HK-2 (cell line): ENCODE data around the gene SURF4.

Experiments used
- DNase-seq: peaks from one replicate; pipeline ENCODE4 v3.0.0-alpha.2; 2018; ENCODE audit not compliant: unreplicated experiment

The SURF4 gene

GRCh38 chr9:133352635-133353340 is 23.1 kb downstream of the SURF4 start:
- no peak for DNase-seq

- DNase-seq: peak; percentile 69
Observed at GRCh38 chr9:133351908-133352634, 23.8 kb downstream of the SURF4 start.

GRCh38 chr9:133351526-133351907 is 24.3 kb downstream of the SURF4 start:
- DNase-seq: no peak

- DNase-seq: no peak
Observed at GRCh38 chr9:133349965-133350616, 25.8 kb downstream of the SURF4 start.

- no peak for DNase-seq
Observed at GRCh38 chr9:133348718-133349573, 26.9 kb downstream of the SURF4 start.

- peak; percentile 92 for DNase-seq
Observed at GRCh38 chr9:133347985-133348717, 27.7 kb downstream of the SURF4 start, which contains the start of the genes MED22 and RPL7A. Gene MED22 (minus strand): TSS chr9:133348131. CDS start chr9:133346662, 1,469 bp downstream. Gene RPL7A (plus strand): TSS chr9:133348218. CDS start chr9:133348244, 26 bp downstream.

GRCh38 chr9:133347515-133347984 is 28.3 kb downstream of the SURF4 start:
- peak; percentile 51 for DNase-seq

GRCh38 chr9:133346021-133346785 is 29.7 kb downstream of the SURF4 start:
- DNase-seq: no peak

GRCh38 chr9:133345596-133345995 is 30.3 kb downstream of the SURF4 start:
- DNase-seq: no peak

GRCh38 chr9:133344979-133345378 is 30.9 kb downstream of the SURF4 start:
- DNase-seq: no peak

- DNase-seq: no peak
Observed at GRCh38 chr9:133344071-133344470, 31.8 kb downstream of the SURF4 start.

- DNase-seq: no peak
Observed at GRCh38 chr9:133342570-133342969, 33.3 kb downstream of the SURF4 start.

GRCh38 chr9:133342069-133342406 is 33.8 kb downstream of the SURF4 start:
- DNase-seq: no peak

- DNase-seq: no peak
Observed at GRCh38 chr9:133341369-133342068, 34.3 kb downstream of the SURF4 start.

GRCh38 chr9:133340916-133341315 is 34.9 kb downstream of the SURF4 start:
- DNase-seq: no peak

- DNase-seq: no peak
Observed at GRCh38 chr9:133340256-133340655, 35.6 kb downstream of the SURF4 start.

GRCh38 chr9:133339641-133340040 is 36.2 kb downstream of the SURF4 start:
- DNase-seq: no peak

GRCh38 chr9:133335924-133336811 is 39.7 kb downstream of the SURF4 start, which contains the start of gene SURF6:
Gene SURF6 (minus strand): TSS chr9:133336188. CDS start chr9:133336132, 56 bp downstream.
- peak; percentile 94 for DNase-seq
